NCI-H2171 (cell line): ENCODE measurements around the gene NUB1.

Source experiments
- DNase-seq: peaks from one replicate; lab custom pipeline; 2025; lab: John Stamatoyannopoulos, UW

Gene NUB1

DNA sequence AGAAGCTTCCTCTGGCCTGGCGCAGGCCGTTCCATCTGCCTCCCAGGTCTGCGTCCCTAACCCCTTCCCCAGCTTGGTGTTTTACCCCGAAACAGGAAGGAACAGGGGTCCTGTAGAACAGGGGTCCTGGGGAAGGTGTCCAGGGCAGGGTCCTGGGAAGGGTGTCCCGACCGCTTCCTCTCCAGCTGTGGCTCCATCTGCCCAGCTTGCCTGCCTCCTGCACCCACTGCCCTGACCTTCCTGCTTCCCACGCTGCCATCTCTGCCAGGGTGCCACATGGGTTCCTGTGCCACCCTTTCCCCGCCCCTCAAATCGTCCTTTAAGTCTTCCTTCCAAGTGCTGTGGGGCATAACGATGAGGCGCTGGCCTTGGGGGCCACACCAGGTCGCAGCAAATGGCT lies 35.8 kb downstream of the NUB1 start:
- DNase-seq: no peak

DNA sequence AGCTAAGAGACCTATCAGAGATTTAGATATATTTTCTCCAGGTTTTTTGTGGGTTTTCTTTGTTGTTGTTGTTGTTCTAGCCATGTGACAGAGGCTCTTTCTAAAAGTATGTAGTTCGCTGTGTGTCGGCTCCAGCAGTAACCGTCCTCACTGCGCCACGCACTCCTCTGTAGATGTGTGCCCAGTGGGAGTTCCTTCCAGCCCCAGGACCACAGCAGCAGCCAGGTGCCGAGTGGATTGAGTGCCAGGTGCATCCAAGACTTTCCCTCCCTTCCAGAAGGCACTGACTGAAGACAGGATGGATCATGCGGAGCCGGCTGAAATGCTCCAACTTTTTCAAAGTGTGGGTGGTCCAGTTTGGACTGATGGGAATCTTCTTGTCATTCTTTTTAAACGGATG lies 36.4 kb downstream of the NUB1 start:
- no peak for DNase-seq

DNA sequence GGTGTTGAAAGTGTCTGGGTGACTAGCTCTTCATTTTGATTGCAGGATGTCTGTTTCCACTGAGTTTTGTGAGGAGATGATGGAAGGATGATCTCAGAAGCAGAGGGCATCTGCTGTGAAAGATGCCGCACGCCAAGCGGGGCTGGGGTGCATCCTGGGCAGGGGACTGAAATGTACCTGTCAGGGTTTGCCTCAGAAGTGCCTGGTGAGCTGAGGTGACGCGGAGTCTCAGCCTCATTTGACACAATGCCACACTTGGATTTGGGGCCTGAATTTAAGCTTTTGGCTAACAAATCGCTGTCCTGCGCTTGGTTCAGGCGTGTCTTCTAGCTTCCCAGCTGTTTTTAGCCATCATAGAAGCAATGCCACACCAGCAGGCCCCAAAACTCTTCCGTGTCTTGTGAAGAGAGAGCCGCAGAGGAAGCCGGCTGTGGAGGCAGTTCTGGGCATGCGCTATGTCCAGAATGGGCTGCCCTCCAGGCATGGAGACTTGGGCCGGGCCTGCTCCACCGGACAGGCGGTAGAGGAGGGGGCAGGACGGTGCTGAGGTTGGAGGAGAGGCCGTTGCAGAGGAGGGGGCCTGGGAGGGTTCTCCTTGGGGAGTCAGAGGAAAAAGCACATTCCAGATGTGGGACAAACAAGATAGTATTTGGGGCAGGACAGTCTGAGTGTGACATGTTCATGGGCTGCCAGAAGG lies 37.0 kb downstream of the NUB1 start:
- no peak for DNase-seq

DNA sequence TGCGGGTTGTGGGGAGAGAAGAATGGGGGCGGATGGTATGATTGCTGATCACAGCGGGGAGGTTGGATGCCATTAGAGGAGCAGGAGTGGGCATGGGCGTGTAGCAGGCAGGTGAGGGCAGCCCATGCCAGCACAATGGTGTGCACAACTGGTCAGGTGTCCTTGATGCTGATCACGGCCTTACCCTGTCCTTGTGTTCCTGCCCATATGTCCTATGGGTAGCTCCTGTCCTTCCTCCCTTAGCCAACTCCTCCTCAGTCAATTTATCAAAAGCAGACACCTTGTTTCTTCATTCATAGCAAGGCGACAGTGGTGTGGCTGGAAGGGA lies 37.5 kb downstream of the NUB1 start:
- DNase-seq: no peak

DNA sequence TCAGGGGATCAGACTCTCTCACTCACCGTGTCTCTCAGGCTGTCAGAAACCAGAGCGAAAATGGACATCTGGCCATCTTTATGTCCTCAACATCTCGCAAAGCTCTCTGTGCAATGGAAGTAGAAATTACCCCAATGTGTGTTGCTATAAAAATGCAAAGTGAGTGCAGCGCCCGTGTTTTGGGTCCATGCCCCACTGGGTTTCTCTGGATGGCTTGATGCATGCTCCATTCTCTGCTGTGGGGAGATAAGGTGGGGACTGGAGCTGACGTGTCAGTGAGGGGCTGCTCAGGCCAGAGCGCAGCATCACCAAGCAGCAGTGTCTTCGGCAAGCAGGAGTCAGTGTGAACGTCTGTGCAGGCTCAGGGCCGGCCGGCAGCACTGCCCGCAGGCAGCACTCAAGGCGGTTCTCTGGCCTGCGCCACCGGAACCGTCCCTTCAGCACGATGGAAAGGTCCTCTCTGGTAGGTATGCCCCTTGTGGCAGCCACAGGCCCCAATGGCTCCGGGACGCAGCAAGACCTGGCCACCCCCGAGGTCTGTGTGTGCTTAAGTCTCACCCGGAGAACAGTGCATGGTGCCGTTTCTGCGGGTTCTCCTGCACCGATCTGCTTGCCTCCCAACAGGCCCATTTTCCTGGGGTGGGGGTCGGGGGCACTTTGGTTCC lies 38.1 kb downstream of the NUB1 start:
- no peak for DNase-seq

DNA sequence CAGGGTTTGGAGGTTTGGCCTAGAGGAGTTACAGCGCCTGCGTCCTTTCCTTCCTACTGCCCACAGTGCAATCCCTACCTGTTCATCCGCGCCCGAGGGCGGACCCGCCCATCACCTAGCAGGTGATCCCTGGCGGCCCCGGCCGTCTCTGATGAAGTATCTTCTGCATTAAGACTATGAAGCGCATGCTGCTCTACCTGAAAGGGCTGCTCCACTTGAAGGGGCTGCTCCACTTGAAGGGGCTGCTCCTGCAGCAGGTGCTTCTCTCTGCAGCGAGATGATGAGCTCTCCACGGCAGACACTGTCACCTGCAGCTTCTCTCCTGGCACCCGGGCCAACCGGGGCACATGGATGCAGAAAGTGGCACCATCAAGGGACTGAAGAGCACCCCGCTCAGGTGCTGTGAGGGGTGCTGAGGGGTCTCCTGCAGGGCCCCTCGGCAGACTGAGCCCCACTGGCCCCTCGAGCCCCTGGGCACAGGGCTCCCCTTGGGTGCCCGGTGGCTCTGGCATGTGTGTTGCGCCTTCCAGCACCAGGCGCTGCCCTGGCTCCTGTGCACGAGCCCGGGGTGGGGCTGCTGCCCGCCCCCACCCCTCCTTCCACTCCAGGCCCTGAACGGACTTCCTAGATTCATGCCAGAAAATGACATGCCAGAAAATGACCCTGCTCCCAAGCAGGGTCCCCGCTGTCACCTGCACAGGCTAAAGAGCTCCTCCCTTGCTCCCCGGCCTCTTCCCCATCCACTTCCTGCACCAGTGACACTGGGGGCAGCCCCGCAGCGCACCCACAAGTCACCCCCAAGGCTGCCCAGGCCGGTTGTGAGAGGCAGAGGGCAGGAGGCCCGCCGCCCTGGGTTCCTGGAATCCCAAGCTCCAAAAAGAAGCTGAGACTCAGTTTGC lies 38.8 kb downstream of the NUB1 start:
- no peak for DNase-seq

DNA sequence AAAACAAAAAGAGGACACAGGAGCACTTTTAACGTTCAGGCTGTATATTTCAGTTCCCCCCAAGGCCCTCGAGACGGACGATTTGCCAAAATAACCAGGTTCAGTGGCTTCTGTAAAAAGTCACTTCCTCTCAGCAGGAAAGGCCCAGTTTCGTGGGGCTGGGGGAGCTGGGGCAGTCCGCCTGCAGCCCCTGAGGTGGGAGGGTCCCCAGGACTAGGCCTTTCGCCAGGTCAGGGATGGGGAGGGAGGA lies 39.4 kb downstream of the NUB1 start:
- no peak for DNase-seq

DNA sequence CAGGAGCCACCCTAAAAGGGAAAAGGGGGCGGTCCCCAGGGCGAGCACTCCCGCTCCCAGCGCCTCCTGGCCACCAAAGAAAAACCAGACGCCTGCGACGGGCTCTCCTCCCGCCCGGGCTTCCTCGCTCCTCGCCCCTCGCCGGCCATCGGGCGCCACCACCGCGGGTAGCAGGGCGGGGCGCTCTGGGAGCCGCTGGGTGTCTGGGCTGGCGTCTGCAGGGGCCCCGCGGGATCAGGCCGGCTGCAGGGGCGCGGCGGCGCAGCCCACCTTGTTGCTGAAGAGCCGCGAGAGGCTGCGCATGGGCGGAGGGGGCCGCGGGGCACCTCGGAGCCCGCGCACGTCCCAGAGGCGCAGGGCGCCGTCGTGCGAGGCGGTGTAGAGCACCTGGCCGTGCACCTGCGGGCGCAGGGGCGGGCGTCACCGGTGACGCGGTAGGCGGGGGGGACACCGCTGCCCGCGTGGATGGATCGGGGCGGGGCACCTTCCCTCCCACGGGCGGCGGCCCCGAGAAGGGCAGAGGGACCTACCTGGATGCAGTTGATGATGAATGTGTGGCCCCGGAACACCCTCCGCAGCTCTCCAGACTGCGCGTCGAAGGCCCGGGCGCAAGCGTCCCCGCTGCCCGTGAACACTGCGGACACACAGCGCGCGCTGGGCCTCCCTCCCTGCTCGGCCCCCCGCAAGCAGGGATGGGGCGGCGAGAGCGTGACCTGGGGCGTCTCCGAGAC lies 39.9 kb downstream of the NUB1 start:
- DNase-seq: peak; percentile 35

DNA sequence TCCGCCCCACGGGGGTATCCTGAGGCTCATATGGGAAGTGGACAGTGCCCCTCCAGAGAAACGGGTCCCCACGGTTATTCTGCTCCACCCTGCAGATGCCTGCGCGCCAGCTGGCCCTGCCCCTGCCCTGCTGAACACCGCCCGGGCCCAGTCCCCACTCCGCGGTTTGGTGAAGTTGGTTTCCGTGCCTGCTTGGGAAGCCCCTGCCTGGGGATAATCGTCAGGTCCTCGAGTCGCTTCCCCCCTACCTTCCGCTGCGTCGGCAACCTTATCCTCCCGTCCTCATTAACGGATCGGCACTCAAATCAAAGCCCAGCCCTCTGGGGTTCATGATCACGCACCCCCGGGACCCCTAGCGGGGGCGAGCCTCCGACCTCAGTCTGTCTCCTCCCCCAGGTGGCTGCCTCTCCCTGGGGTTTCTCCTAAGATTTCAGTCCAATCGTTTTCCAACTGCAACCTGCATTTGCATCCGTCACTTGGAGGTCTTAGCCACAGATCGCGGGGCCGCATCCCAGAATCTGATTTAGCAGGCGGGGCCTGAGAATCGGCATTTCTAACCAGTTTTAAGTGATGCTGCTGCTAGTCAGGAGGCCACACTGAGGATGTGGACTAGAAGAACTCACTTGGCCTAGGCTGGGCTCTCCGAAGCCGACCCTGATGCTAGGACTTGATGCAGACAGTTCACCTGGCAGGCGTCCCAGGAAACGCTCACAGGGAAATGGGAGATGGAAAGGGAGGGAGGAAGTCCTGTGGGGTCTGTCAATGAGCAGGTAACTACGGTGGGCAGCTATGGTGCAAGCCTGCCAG lies 40.7 kb downstream of the NUB1 start:
- peak; percentile 62 for DNase-seq

DNA sequence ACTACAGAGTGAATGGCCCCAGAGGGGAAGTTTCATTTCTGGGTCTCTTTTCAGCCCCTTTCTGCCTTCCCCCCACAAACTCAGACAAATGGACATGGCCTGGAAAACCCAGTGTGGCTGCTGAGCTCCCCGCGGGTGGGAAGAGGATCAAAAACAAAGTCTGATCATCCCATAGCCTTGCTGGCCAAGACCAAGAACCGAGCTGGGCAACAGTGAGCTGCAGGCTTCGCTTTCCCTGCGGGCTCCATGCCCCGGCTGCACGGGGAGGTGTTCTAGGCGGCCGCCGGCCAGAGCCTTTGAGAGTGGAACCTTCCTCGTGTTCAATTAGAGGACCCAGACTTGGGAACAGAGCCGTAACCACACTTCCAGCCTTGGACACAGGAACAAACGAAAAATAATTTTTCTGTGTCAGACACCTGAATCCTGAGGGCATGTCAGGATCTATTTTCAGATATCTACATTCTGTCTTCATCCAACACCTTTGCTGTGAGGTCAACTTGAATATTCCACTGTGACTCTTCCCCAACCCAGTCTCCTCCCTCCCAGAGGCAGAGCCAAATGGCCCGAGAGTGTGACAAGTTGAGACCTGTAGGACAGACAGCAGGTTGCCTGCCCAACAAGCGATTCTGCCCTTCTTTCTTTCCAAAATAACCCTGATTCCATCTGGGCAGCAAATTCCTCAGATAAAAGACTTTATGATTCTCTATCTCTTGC lies 42.2 kb downstream of the NUB1 start:
- DNase-seq: no peak

DNA sequence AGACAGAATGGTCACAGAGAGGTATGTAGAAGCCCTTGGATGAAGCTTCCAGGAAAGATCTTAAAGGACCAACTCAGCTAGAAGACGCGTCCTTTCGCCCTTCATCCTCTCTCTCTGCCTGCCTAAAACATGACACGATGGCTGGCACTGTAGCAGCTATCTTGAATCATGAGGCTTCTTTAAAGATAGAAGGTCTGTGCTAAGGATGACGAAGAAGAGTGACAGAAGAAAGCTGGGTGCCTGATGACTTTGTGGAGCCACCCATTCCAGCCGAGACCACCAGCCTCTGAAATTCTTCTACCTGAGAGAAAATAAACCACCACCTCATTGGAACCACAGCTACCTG lies 42.7 kb downstream of the NUB1 start:
- DNase-seq: no peak

DNA sequence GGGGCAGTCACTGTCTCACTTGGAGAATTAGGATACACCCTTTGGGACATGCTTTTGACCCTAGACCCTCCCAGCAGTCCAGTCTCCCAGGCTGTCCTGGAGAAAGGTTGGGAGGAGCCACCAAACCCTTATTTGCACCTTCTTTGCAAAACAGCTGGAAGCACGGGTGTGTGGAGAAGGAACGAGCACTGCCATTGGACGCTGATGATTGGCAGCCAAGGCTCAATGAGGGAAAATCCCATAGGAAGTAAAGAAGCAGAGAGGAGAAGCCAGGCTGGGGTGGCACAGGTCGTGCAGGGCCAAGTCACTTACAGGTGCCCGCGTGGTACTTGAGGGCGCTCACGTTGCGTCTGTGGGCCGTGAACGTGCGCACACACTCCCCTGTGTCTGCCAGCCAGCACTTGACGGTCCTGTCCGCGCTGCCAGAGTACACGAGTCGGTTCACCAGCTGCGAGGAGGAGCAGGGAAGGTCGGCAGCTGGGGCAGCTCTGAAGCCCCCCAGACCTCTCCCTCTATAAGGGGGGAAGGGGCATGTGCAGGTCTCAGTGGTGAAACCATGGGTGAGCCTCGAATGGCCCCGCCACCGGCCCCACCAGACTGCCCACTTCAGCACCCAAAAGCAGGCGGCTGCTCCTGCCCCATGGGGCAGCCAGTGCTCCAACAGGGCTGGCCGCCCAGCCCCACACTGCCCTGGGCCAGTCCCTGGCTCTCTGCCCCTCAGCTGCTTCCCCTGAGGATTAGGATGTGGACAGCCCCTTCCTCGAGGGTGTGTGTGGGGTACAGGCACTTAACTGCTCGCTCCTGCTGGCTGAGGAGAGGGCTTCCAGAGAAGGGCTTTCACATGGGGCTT lies 43.4 kb downstream of the NUB1 start:
- DNase-seq: no peak

DNA sequence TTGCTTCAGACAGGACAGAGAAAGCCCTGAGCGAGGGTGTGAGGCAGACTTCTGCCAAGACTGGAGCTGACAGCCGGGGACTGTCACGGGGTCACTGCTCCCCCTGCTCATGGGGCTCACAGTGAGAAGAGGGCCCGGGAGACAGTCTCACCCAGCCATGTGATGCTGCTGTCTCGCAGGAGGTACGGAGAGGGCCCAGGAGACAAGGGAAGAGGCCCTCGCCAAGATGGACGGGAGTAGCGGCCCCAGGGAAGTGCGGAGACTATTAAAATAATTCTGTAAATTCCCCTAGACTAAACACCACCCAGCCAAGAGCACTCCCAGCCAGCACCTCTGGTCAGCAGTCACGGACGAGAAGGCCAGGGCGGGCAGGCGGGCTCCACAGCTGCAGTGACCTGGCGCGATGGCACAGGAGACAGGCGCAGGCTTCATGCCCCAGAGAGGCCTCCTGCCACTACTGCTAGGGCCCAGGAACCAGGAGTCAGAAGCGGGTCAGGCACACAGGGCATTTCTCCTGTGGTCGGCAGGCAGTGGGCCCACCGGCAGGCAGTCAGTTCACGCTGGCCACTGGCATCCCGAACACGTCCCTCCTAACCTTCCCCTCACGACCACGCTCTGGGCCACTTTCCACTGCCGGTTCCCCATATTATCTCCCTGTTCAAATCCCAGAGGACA lies 44.2 kb downstream of the NUB1 start:
- DNase-seq: no peak

DNA sequence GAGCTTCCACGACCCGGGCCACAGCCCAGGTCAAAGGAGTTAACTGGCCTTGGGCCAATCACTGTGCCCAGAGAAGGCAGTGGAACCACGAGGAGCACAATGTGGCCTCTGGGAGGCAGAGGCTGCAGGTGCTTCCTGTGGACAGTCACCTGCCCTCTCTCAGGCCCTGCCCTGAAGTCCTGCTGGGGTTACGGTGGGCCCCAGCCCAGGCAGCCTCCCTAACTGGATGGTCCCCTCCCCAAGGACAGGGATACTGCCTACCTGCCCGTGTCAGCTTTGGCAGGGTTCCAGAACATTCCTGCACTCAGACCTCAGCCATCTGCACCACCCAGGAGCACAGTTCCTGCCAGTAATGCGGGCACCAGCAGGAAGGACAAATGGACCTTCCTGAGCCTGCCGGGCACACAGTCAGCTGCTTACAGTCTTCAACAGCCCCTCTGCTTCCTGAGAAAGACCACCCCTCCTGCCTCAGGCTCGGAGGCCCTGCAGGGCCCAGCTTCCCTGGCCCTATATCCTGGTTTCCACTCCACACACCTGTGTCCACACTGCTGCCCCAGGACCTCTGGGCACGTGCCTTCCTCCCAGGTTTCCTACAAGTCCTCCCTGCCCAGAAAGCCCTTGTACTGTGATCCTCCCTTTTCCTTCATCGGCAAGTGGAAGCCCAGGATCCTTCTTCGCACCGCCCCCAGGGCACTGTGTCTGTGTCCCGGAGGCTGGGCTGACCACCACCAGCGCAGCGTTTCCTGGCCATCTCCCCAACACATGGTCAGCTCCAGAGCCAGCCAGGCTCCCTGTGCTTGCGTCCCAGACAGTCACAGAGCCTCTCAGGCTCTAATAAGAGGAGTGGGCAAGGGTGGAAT lies 44.9 kb downstream of the NUB1 start:
- DNase-seq: no peak

DNA sequence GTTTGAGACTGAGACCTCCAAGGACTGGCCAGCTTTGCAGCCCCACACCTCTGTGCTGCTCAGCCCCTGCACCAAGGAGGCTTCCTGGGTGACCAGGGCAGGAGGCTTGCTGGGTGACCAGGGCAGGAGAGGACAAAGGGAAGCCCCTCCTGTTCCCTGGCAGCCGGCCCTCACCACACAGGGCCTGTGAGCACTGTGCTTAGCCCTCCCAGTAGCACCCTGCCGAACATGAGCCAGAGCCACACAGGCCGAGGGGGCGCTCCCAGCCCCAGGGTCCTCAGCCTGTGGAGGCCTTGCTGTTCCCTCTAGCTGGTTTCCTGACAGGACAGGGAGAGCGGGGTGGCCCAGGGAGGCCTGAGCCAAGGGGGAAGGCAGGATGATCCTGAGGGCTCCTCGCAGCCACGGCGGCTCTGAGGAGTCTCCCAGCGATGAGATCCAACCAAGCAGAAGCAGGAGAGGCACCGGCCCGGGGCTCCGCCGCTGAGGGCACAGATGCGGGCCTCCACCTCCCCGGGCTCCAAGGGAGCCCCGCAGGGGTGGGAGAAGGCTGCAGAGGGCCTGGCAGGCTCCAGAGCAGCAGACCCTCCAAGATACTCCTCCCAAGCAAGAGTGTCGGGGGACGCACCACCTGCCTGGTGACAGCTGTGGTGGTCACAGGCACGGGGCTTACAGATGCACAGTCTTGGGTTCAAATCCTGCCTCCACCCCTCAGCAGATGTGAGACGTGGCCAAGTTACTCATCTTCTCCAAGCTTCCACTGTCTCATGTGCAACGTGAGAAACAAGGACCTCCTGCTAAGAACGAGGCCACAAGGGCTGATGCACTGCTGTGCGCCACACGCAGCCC lies 45.8 kb downstream of the NUB1 start:
- DNase-seq: no peak

DNA sequence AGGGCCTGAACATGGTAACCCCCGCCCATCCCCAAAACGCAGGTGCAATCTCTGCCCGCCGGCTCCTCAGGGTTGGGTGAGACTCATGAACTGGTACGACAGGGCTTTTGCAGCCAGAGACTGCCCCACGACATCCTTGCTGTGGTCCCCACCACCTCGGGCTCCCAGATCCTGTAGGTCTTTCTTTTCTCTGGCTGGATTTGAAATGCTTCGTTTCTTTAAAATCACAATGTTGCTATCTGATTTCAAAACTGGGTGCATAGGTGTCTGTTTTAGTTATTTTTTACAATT lies 46.3 kb downstream of the NUB1 start:
- DNase-seq: no peak

DNA sequence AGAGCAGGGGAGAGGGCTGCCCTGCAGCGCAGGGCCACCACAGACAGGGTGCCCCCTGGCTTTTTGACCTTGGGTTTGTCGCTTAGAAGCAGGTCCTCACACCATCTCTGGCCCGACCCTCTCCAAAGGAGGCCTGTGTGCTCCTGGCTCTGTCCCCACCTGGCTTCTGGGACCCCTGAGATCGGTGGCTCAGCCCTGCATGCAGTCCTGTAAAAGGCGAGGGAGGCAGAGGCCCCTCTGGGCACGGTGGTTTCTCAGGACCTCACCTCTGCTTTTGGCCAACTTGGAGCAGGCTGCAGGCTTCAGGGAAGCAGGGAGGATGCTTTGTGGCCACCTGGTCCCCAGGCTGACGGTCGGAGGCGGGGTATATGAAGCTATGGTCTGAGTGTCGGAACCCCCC lies 46.8 kb downstream of the NUB1 start:
- no peak for DNase-seq

DNA sequence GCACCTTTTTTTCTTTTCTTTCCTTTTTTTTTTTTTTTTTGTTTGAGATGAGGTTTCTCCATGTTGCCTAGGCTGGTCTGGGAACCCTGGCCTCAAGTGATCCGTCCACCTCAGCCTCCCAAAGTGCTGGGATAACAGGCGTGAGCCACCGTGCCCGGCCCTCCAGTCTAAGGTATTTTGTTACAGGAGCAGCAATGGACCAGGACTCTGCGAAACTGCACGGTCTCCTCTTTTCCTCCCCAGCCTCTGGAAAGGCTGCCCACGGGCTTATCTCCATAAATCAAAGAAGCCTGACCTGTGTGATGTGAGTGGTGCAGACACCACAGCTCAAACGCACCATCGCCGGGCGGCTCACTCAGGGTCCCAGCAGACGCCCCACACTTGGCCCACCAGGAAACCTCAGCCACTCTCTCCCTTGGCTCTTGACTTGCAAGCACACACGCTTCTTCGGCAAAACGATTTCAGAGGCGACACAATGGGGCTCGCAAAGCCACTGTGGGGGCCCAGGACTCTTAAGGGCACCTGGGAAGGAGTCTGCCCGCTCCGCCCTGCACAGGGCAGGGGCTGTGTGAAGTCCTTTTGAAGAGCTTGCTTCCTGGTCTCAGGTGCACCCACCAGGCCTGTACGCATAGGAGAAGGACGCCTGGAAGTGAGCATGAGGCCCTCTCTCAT lies 47.6 kb downstream of the NUB1 start:
- DNase-seq: no peak
